GM18858 (cell line): Measurements from ENCODE around the gene OR10G7.
"Not testable (repeated sequence)": the region's sequence is repeated elsewhere in the genome, so short reads cannot be mapped to it uniquely, and the experiment has no call there.

ENCODE experiments used
- ATAC-seq: cut with Tn5 transposase; IDR thresholded peaks from one replicate; pipeline ENCODE4 v1.9.1; 2021; ENCODE audit not compliant: unreplicated experiment

Gene OR10G7

DNA sequence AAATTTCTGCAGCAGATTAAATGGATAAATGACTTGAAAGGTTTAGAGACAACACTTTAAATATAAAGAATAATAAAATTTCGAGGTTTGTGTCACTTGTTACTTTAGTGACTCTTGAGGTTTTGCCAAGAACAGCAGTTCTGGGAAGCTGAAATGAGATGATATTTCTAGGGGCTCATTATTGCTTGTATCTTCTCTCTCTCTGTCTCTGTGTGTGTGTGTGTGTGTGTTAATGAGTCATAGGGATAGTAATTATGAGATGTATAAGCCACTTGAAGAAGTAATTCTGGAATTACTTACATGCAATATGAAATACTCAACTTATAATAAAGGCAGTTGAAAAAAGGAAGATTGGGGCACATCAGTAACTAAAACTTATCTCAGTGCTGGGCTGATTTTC is 9.6 kb upstream of the OR10G7 start:
- ATAC-seq = no peak

DNA sequence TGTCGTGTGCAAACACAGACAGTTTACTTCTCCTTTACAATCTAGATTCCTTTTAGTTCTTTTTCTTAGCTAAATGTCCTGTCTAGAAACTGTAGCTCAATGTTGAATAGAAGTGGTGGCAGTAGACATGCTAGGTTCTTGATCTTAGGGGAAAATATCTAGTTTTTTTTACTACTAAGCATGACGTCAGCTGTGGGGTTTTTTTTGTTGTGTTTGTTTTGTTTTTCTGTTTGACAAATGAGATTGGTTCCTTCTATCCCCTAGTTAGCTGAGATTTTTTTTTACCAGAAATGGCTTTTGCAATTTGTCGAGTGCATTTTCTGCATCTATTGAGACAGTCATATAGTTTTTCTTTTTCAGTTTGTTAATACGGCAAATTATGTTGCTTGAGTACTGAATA is 2.3 kb upstream of the OR10G7 start:
- no peak for ATAC-seq

DNA sequence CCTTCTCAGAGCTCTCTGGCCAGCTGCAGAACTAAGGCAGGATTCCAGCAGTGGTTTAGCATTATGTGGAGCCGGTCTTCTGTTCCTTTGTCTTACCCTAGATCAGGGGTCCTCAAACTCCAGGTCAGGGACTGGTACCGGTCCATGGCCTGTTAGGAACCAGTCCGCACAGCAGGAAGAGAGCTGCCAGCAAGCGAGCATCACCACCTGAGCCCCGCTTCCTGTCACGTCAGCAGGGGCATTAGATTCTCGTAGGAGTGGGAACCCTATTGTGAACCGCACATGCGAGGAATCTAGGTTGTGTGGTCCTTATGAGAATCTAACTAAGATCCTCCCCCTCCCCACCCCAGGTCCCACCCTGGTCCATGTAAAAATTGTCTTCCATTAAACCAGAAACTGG is 1.6 kb downstream of the OR10G7 start:
- no peak for ATAC-seq

DNA sequence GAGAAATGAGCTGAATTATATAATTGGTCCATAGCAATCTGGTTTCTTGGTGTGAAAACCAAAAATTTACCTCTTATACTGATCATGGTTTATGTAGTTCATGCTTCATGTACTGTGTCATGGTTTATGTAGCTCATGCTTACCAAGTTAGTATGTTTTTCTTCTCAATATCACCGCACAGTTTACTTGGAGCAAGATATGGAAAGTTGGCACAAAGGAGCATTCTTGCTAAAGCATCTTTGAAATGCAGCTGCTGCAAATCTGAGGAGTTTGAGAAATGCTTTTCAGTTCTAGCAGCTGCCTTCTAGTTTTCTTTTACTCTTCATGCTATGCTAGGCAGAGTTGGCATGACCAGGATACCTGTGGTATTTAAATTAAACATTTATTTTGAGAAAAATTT is 4.5 kb downstream of the OR10G7 start:
- no peak for ATAC-seq

DNA sequence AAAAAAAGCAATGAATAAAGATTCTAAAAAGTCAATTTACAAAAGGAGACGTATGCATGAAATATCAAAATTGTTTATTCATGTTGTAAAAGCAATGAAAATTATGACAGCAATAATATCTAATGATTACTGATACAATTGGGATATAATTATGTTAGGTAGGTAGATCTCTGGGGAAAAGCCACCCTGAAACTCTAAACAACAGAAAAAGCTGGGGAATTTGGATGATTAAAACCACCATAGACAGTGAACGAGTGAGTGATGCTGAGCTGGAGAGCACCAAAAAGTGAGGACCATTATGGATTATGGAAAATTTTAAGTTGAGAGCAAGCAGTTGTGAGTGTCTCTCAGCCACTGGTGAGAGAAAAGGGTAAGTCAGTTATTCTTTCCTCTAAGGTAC is 14.6 kb downstream of the OR10G7 start, which contains the start of gene OR10G8:
Gene OR10G8 (plus strand): TSS at position 301 of the 400 bp plus-strand sequence. CDS start 2,825 bp downstream, outside the sequence.
- no peak for ATAC-seq

DNA sequence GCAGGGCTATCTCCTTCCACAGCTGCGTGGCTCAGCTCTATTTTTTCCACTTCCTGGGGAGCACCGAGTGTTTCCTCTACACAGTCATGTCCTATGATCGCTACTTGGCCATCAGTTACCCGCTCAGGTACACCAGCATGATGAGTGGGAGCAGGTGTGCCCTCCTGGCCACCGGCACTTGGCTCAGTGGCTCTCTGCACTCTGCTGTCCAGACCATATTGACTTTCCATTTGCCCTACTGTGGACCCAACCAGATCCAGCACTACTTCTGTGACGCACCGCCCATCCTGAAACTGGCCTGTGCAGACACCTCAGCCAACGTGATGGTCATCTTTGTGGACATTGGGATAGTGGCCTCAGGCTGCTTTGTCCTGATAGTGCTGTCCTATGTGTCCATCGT is 25.3 kb downstream of the OR10G7 start:
- ATAC-seq = not testable (repeated sequence)

DNA sequence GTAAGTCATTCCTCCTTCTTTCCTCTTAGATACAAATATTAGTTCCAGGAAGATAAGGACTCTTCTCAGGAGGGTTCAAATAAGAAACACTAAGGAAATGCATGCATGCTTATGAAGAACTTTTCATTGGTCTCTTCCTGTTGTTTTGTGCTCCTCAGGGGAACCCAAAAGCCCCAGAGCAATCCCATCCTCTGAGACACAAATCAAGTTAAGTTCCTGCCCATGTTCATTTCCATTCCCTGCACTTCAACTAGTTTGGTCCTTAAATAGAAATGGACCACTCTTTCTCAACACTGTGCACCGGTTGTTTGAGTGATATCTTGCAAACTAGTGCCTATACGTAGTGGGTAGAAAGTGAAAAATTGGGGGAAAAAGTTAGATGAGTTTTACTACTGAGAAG is 28.4 kb downstream of the OR10G7 start, which contains the start of gene OR10G4:
Gene OR10G4 (plus strand): TSS at position 301 of the 400 bp plus-strand sequence. CDS start 2,578 bp downstream, outside the sequence.
- ATAC-seq = no peak

DNA sequence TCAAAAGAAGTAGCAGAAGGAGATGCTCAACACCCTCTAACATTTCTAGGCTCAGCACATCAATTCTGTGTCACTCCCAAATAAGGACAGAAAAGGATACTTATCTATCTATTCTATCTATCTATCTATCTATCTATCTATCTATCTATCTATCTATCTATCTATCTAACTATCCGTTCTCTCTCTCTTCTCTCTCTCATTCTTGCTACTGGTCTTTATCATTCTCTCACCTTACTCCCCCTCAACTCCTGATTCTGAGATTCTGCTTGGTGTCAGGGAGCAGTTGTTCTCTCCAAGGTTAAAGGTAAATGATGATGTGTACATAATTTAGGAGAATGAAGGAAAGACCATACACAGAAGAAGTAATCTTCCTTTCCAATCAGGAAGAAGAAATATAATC is 46.0 kb downstream of the OR10G7 start, which contains the start of gene OR10G6:
Gene OR10G6 (minus strand): TSS at position 43 of the 400 bp plus-strand sequence. CDS start 0 bp downstream, at position 43.
- no peak for ATAC-seq
